SK-N-MC (cell line): ENCODE data around the gene RYR3.

Experiments used
- EZH2 ChIP-seq: fragments of 200-600 bp; sonication (generic); IDR thresholded peaks from one replicate; pipeline ENCODE4 v1.6.1; 2017; ENCODE audit warnings: antibody characterized with exemption
- POLR2AphosphoS5 ChIP-seq: IDR thresholded peaks from 2 replicates; pipeline ENCODE4 v1.6.1; 2012; ENCODE audit warnings: mild to moderate bottlenecking, low read depth, low read length, borderline replicate concordance

DNA sequence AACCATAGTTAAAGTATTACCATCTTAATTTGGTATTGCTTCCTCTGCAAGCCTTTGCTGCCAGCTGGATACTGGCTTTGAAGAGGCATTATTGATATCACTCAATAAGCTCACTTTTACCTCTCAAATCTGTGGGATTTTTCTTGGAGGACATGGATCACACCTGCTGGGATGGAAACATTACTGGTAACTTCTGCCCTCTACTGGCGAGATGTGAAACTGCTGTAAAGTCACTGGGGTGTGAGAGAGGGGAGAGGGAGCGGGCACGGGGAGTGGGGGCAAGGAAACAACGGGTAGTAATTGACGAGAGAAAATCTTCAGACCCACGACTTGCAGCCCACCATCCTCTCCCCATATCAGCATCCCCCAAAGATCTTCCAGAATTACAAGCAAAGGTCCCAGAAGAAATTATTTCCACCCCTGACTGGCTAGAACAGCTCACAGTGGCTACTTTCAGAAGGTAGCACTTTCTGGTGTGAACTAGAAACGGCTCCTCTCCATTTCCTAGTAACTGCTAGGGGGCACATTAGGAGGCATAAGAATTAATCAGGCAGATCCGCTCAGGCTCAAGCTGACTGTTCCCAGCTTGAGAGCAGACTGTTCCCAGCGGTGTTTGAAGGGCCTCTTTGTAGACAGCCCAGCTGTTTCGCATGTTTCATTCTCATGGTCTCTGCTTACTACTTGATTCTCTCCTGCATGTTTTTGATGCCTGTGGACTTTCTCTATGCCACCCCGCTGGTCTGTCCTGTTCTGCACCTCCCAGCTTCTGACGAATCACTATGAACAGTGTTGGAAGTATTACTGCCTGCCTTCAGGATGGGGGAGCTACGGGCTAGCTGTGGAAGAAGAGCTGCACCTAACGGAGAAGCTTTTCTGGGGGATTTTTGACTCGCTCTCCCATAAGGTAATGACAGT lies 427.2 kb downstream of the RYR3 start:
- TF ChIP-seq EZH2 (no peak), POLR2AphosphoS5 (no peak)
